ENCODE measurements around the gene TMEM171. TPM values are rescaled to one million over a fixed set of nuclear protein-coding genes. Genes with fewer than 3 reads are reported as not detected.
A peak's percentile ranks its signal among the peaks of the same experiment; 100 is the strongest.

Gene TMEM171
- total RNA-seq, 4 donors from 2014 or later = 0.25 to 1.5 (median 1.3) TPM; not detected in 1

DNA sequence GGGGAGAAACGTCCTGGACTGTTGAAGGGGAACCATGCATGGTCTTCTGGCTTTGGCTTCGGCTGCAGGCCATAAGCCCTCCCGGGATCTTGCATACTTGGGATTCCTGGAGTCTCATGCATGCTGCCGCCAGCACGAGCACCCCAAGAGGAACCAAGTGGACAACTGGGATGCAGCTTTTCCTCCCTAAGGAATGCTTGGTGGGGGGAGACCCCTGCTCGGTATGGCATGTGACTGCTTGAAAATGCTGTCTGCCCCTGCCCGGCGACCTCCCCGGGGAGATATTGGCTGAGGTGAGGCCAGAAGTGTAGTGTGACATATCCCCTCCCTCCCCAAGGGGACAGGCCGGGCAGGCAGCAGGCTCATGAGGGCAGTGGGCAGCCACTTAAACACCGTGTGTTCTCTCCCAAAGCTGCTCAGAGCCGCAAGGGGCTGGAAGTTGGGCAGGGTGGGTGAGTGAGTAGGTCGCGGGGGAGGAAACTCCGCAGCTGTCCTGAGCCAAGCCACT lies 15.7 kb downstream of the TMEM171 start:
- no peak for TF ChIP-seq POLR2A (IDR thresholded peaks at IDR 0.05)
- TF ChIP-seq, protein P1, sequence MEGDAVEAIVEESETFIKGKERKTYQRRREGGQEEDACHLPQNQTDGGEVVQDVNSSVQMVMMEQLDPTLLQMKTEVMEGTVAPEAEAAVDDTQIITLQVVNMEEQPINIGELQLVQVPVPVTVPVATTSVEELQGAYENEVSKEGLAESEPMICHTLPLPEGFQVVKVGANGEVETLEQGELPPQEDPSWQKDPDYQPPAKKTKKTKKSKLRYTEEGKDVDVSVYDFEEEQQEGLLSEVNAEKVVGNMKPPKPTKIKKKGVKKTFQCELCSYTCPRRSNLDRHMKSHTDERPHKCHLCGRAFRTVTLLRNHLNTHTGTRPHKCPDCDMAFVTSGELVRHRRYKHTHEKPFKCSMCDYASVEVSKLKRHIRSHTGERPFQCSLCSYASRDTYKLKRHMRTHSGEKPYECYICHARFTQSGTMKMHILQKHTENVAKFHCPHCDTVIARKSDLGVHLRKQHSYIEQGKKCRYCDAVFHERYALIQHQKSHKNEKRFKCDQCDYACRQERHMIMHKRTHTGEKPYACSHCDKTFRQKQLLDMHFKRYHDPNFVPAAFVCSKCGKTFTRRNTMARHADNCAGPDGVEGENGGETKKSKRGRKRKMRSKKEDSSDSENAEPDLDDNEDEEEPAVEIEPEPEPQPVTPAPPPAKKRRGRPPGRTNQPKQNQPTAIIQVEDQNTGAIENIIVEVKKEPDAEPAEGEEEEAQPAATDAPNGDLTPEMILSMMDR (IDR thresholded peaks at IDR 0.05) = no peak
- DNase-seq (ENCODE audit: low spot score in 2 of 2) = peak in 1 of 2 donors; percentile 48
- intact Hi-C loops (cut with DNase I; ENCODE audit: low total_unique reads) = no loop called here
- no peak overlapping the region for H3K4me3 ChIP-seq (ENCODE audit: low read depth, poor library complexity, severe bottlenecking)
- WGBS, 2 donors = 62 to 71% methylated on average over 15 of the region's 15 CpGs

DNA sequence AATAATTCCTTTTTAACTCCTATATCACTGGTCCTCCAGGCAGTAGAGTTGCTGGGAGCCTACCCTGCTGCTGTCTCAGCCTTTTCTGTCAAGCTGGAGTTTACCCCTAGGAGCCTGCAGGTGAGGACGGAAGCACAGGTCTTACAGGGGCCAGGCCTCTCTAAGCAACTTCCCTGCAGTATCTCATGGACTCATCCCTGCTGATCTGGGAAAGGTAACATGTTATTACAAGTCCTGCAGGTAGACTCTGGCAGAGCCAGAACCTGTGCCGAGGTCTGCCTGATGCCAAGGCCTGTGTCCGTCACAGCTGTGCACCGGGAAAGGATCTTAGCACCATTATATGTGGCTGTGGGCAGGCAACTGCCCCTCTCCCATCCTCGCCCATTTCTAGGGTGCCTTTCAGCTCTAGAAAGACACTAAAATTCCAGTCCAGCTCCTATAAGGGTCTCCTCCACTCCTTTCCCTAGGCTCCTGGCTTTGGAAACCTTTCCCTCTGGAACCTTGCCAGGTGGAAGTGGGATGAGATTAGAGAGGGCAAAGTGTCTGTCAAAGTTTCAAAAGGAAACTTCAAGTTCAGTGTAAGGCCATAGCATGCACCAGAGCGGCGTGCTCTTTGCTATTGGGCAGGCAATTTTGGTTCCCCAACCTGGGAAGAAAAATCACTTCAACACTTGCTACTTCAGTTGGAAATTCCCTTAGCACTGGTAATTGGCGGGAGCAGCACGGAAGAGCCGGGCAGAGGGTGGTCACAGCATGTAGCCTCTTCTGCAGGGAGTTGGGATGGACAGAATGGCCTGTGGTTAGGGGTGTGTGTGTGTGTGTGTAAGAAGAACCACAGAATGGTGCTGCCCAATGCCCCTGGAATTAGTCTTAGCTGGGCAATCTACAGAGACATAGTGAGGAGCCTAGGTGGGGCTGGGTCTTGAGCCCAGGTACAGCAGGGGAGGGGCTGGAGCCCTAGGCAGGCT lies 17.5 kb downstream of the TMEM171 start:
- intact Hi-C loops (cut with DNase I; ENCODE audit: low total_unique reads) = no loop called here
- DNase-seq (ENCODE audit: low spot score in 2 of 2) = peak in 1 of 2 donors; percentile 60
- 61 to 65% methylated on average over 10 of the region's 10 CpGs for WGBS, 2 donors
- no peak for TF ChIP-seq POLR2A (IDR thresholded peaks at IDR 0.05)
- TF ChIP-seq, protein P1 (IDR thresholded peaks at IDR 0.05) = no peak
- H3K4me3 ChIP-seq (ENCODE audit: low read depth, poor library complexity, severe bottlenecking) = no peak overlapping the region

DNA sequence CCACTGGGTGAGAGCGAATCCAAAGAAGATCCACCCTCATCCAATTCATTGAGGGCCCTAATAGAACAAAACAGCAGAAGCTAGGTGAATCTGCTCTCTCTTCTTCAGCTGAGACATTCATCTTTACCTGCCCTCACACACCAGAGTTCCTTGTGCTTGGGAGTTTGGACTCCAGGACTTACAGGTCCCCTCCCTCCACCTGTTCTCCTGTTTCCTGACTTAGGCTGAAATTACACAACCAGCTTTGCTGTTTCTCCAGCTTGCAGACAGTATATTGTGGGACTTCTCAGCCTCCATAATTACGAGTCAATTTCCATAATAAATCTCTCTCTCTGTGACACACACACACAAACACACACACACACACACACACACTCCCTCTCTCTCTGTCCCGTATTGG lies 19.1 kb downstream of the TMEM171 start:
- no peak overlapping the region for H3K4me3 ChIP-seq (ENCODE audit: low read depth, poor library complexity, severe bottlenecking)
- DNase-seq (ENCODE audit: low spot score in 2 of 2) = no peak
- TF ChIP-seq POLR2A (IDR thresholded peaks at IDR 0.05) = no peak
- TF ChIP-seq, protein P1 (IDR thresholded peaks at IDR 0.05) = no peak

DNA sequence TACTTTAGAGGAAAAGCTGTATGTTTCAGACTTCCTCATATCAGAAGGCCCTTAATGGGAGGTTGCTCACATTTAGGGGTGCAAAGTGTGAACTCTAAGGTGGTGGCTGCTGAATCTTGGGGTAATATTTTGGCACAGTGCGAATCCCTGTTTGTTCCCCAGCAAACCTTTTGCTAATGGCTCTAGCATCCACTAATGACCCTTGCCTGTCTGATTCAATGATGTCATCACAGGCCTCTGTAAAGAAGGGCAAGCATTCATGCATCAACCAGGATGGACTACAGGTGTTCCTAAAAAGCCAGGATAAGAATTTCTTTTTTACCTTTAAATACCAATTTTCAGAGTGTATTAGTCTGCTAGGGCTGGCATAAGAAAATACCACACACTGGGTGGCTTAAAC lies 20.4 kb downstream of the TMEM171 start:
- TF ChIP-seq, protein P1 (IDR thresholded peaks at IDR 0.05) = no peak
- no peak for TF ChIP-seq POLR2A (IDR thresholded peaks at IDR 0.05)
- intact Hi-C loops (cut with DNase I; ENCODE audit: low total_unique reads) = no loop called here
- WGBS, 2 donors = 91 to 100% methylated on average over 1 of the region's 1 CpG
- no peak overlapping the region for H3K4me3 ChIP-seq (ENCODE audit: low read depth, poor library complexity, severe bottlenecking)
- no peak for DNase-seq (ENCODE audit: low spot score in 2 of 2)

More for the DNA sequence above, 19.1 kb downstream of the TMEM171 start:
- intact Hi-C loops (cut with DNase I; ENCODE audit: low total_unique reads) = no loop called here
- 69 to 77% methylated on average over 3 of the region's 3 CpGs for WGBS, 2 donors

DNA sequence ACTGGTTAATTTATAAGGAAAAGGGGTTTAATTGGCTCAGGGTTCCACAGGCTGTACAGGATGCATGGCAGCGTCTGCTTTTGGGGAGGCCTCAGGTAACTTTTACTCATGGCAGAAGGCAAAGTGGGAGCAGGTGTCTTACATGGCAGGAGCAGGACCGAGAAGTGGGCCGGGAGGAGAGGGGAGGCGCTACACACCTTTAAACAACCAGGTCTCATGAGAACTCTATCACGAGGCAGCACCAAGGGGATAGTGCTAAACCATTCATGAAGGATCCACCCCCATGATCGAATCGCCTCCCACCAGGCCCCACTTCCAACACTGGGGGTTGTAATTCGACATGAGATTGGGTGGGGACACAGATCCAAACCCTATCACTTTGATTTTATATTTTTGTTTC lies 21.7 kb downstream of the TMEM171 start:
- WGBS, 2 donors = 76 to 79% methylated on average over 8 of the region's 8 CpGs
- intact Hi-C loops (cut with DNase I; ENCODE audit: low total_unique reads) = no loop called here

More for the DNA sequence above, 21.7 kb downstream of the TMEM171 start:
- H3K4me3 ChIP-seq (ENCODE audit: low read depth, poor library complexity, severe bottlenecking) = no peak overlapping the region
- DNase-seq (ENCODE audit: low spot score in 2 of 2) = peak in 1 of 2 donors; percentile 5
- TF ChIP-seq, protein P1 (IDR thresholded peaks at IDR 0.05) = no peak
- TF ChIP-seq POLR2A (IDR thresholded peaks at IDR 0.05) = no peak

All from lower leg skin (tissue), 4 donors.